SU-DHL-6 (cell line): ENCODE measurements around the gene PKNOX2.

ENCODE experiments used
- H2AFZ ChIP-seq: fragments of 200-600 bp; sonication (generic); 2 replicates; pipeline ENCODE4 v1.6.1; 2014; ENCODE audit warnings: low read depth, mild to moderate bottlenecking, moderate library complexity, mixed read lengths, antibody characterized with exemption, low read length; ENCODE audit not compliant: severe bottlenecking
- H3F3A ChIP-seq: fragments of 200-600 bp; shearing (Covaris generic); 2 replicates; pipeline ENCODE4 v1.6.0; 2016; ENCODE audit warnings: antibody characterized with exemption, mild to moderate bottlenecking; ENCODE audit not compliant: insufficient read depth
- H3K27ac ChIP-seq: fragments of 200-600 bp; sonication (generic); 2 replicates; pipeline ENCODE4 v1.5.1; 2016; ENCODE audit warnings: low read depth, mild to moderate bottlenecking, low read length, moderate library complexity, mixed read lengths
- H3K27me3 ChIP-seq: fragments of 200-600 bp; sonication (generic), shearing (Covaris generic); 2 replicates; pipeline ENCODE4 v1.6.0; 2014; ENCODE audit warnings: mild to moderate bottlenecking, low read length
- H3K36me3 ChIP-seq: fragments of 200-600 bp; sonication (generic); 2 replicates; pipeline ENCODE4 v1.6.1; 2014; ENCODE audit warnings: mild to moderate bottlenecking, low read length, mixed read lengths
- H3K4me2 ChIP-seq: fragments of 300-600, 200-600 bp; shearing (Covaris generic), sonication (generic); 2 replicates; pipeline ENCODE4 v1.6.0; 2014; ENCODE audit warnings: low read length, low read depth, mild to moderate bottlenecking; ENCODE audit not compliant: poor library complexity, severe bottlenecking
- H3K4me3 ChIP-seq: fragments of 200-600 bp; sonication (generic); 2 replicates; pipeline ENCODE4 v1.5.1; 2014; ENCODE audit warnings: antibody characterized with exemption, low read length, mild to moderate bottlenecking, mixed read lengths; ENCODE audit not compliant: insufficient read depth, poor library complexity, severe bottlenecking
- H3K79me2 ChIP-seq: fragments of 200-600 bp; sonication (generic); 2 replicates; pipeline ENCODE4 v1.6.1; 2014; ENCODE audit warnings: mild to moderate bottlenecking, low read length, moderate library complexity; ENCODE audit not compliant: insufficient read depth
- H3K9ac ChIP-seq: fragments of 200-600 bp; sonication (generic); 2 replicates; pipeline ENCODE4 v1.7.0; 2014; ENCODE audit warnings: mild to moderate bottlenecking, low read length
- H3K9me2 ChIP-seq: fragments of 200-600 bp; sonication (generic); replicated peaks from 2 replicates; pipeline ENCODE4 v1.6.1; 2014; ENCODE audit warnings: low read length; ENCODE audit not compliant: insufficient read depth
- H3K9me3 ChIP-seq: fragments of 200-600 bp; sonication (generic); 2 replicates; pipeline ENCODE4 v1.6.1; 2014; ENCODE audit warnings: low read length, mixed read lengths; ENCODE audit not compliant: insufficient read depth
- H4K20me1 ChIP-seq: fragments of 200-600 bp; sonication (generic); 2 replicates; pipeline ENCODE4 v1.6.1; 2014; ENCODE audit warnings: low read depth, mild to moderate bottlenecking, antibody characterized with exemption, low read length, moderate library complexity, mixed read lengths
- EZH2phosphoT487 ChIP-seq: fragments of 200-600 bp; sonication (generic), shearing (Covaris generic); conservative IDR thresholded peaks from 2 replicates; pipeline ENCODE4 v1.6.1; 2018; ENCODE audit warnings: mild to moderate bottlenecking, antibody characterized with exemption, low read length, moderate library complexity, mixed read lengths
- TF ChIP-seq, protein P1 (sequence below): fragments of 200-600 bp; sonication (generic); IDR thresholded peaks from one replicate; pipeline ENCODE4 v1.5.1; 2017; ENCODE audit warnings: antibody characterized with exemption, mild to moderate bottlenecking, low read length, moderate library complexity; ENCODE audit not compliant: insufficient read depth, poor library complexity, severe bottlenecking

PKNOX2 gene

DNA sequence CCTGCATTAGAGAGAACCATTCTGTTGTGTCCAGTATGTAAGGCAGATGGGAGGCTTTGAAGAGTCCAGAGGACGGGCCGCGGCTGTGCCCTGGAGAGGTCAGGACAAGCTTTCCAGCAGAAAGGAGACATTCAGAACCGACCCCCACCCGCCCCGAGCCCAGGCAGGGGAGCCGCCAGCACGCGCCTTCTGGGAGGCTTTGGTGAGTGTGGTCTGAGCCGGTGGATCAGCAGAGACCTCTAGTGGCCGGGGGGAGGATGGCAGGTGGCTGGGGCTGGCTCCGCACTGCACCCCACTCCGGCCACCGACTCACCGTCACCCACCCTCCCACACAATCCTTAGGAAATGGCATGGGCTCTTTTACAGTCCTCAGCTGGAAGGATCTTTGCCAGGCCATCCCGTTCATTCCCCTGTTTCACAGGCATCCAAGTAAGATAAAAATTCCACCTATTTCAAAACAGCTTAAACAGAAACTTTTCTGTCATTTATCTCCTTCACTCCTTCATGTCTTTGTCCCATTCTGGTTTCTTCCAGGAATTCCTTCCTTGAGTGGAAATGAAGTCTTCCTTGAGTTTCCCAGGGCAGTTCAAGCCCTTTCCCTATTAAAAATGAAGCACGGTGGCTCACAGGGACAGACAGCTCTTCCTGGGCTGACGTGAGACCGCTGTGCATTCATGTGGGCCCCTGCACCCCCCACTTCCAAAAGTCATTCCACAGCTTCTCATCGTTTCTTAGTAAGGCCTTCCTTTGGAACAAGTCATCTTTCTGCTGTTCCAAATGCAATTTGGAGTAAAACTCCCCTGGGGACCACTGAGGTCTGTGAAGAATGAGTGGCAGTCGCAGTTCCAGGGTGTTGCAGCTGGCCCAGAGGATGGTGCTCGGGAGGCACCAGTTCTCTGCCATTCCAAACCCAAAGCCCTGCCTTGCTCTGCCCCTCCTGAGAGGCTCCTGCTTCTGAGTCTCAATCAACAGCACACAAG is 240.6 kb downstream of the PKNOX2 start:
- H3K9ac ChIP-seq, result no peak overlapping the region
- H3K79me2 ChIP-seq, result no peaks in the 10 kb centered on the region
- H3K9me3 ChIP-seq, result no peaks in the 10 kb centered on the region
- H2AFZ ChIP-seq, result no peak overlapping the region
- no peaks in the 10 kb centered on the region for H3K9me2 ChIP-seq
- H4K20me1 ChIP-seq, result no peaks in the 10 kb centered on the region
- no peaks in the 10 kb centered on the region for H3K36me3 ChIP-seq
- TF ChIP-seq, protein P1, sequence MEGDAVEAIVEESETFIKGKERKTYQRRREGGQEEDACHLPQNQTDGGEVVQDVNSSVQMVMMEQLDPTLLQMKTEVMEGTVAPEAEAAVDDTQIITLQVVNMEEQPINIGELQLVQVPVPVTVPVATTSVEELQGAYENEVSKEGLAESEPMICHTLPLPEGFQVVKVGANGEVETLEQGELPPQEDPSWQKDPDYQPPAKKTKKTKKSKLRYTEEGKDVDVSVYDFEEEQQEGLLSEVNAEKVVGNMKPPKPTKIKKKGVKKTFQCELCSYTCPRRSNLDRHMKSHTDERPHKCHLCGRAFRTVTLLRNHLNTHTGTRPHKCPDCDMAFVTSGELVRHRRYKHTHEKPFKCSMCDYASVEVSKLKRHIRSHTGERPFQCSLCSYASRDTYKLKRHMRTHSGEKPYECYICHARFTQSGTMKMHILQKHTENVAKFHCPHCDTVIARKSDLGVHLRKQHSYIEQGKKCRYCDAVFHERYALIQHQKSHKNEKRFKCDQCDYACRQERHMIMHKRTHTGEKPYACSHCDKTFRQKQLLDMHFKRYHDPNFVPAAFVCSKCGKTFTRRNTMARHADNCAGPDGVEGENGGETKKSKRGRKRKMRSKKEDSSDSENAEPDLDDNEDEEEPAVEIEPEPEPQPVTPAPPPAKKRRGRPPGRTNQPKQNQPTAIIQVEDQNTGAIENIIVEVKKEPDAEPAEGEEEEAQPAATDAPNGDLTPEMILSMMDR, result peak; percentile 22
- TF ChIP-seq EZH2phosphoT487, result no peak
- no peak overlapping the region for H3K4me2 ChIP-seq
- no peak overlapping the region for H3K27ac ChIP-seq
- H3K4me3 ChIP-seq, result no peak overlapping the region
- no peaks in the 10 kb centered on the region for H3F3A ChIP-seq
- H3K27me3 ChIP-seq, result no peaks in the 10 kb centered on the region

DNA sequence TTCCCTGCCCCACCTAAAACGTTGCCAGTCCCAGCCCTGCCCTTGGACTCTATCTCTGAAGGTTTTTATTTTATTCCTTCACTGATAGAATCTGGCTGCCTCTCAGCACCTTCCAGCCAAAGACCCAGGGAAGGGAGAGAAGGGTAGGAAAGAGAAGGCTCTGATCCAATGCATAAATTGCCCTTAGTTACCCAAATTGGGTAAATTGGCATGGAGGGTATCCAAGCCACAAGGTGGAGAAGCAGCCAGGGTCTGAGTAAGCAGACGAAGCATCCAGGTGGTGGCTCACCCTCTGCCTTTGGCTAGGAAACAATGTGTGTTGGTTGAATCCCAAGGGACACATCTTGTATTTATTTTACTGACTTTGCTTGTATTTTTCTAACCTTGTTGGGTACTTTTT is 242.5 kb downstream of the PKNOX2 start:
- H3K4me2 ChIP-seq, result no peak overlapping the region
- H3K79me2 ChIP-seq, result no peaks in the 10 kb centered on the region
- no peak overlapping the region for H3K27ac ChIP-seq
- H3K27me3 ChIP-seq, result no peaks in the 10 kb centered on the region
- no peaks in the 10 kb centered on the region for H3F3A ChIP-seq
- no peaks in the 10 kb centered on the region for H3K9me2 ChIP-seq
- no peaks in the 10 kb centered on the region for H4K20me1 ChIP-seq
- no peak overlapping the region for H3K4me3 ChIP-seq
- no peaks in the 10 kb centered on the region for H3K9me3 ChIP-seq
- no peak overlapping the region for H2AFZ ChIP-seq
- TF ChIP-seq EZH2phosphoT487, result no peak
- TF ChIP-seq, protein P1, result no peak
- no peak overlapping the region for H3K9ac ChIP-seq
- no peaks in the 10 kb centered on the region for H3K36me3 ChIP-seq

DNA sequence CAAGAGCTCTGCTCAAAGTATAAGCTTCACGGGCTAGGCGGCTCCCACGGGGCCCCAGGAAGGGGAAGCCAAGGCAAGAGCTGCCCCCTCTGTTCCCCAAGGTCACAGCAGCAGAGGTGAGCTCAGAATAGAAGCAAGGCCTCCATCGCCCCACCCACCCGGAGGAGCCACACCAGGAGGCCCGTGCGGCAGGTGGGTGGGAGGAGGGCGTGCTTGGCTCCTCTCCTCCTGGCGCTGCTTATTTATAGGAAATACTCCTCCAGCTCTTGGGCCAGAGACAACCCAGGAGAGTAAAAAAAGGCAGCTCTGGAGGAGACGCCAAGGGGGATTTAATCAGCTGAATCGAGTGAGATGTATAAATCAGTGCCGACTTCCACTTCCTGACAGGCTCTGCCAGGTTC is 243.8 kb downstream of the PKNOX2 start:
- Histone ChIP-seq H2AFZ (no peak overlapping the region), H3K27me3 (no peaks in the 10 kb centered on the region), H3K9me3 (no peaks in the 10 kb centered on the region), H3F3A (no peaks in the 10 kb centered on the region), H3K4me3 (no peak overlapping the region), H3K9ac (no peak overlapping the region), H3K9me2 (no peaks in the 10 kb centered on the region), H4K20me1 (no peaks in the 10 kb centered on the region), H3K79me2 (no peaks in the 10 kb centered on the region), H3K36me3 (no peaks in the 10 kb centered on the region), H3K4me2 (no peak overlapping the region), H3K27ac (no peak overlapping the region)
- TF ChIP-seq, protein P1, result no peak
- no peak for TF ChIP-seq EZH2phosphoT487
